NCI-H146 (cell line): ENCODE results near the gene FOXD1.
A peak's percentile ranks its signal among the peaks of the same experiment; 100 is the strongest.
"Not testable (repeated sequence)": the region's sequence is repeated elsewhere in the genome, so short reads cannot be mapped to it uniquely, and the experiment has no call there.

Source experiments
- DNase-seq: peaks from one replicate; lab custom pipeline; 2025; lab: John Stamatoyannopoulos, UW

The FOXD1 gene

DNA sequence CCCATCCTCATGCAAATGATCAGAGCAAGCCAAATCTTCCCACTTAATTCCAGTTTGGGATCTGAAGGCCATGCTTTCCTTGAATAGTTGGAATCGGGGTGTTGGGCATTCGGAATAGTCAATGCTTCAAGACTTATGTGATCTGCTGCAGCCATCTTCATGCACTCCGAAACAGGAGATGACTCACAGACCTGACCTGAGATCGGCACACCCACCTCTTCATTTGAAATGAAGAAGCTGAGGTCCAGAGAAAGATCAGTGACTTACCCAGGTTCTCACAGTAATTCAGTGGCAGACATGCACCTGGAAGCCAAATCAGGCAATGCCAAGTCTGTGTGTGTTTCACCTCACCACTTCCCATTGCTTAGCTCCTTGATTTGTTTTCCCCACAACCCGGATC lies 33.0 kb downstream of the FOXD1 start:
- no peak for DNase-seq

DNA sequence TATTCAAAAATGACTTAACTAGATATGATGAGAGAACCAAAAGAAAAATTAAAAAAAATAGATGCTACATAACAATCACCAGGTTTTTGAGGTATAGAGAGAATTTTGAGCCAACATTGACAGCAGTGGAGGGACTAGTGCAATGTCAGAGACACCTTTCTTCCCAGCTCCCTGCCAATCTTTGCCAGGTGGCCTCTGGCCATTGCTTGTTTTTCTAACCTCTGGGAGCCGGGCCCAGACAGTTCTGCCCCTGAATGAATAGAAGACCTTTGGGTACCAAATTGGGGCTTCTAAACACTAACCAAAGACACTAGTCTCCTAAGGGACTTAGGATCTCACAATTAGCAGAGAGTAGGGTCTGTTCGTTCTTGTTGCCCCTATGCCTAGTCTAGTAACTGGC lies 33.4 kb downstream of the FOXD1 start:
- DNase-seq, result no peak

DNA sequence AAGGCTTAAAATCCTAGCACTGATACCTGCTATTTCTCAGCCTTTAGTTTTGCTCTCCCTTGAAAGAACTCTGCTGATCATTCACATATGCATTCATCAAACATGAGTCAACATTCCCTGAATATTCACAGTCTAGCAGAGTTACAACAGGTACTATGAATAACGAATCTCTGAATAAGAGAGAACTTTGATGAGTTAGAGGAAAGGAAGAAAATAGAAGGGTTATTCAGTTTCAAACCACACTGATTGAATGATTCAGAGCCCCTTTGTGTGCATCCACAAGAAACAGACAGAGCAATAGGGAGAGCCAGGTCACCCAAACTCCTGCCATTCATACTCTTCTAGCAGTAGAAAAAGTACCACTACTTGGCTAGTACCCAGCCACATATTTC lies 36.0 kb downstream of the FOXD1 start:
- DNase-seq, result no peak

DNA sequence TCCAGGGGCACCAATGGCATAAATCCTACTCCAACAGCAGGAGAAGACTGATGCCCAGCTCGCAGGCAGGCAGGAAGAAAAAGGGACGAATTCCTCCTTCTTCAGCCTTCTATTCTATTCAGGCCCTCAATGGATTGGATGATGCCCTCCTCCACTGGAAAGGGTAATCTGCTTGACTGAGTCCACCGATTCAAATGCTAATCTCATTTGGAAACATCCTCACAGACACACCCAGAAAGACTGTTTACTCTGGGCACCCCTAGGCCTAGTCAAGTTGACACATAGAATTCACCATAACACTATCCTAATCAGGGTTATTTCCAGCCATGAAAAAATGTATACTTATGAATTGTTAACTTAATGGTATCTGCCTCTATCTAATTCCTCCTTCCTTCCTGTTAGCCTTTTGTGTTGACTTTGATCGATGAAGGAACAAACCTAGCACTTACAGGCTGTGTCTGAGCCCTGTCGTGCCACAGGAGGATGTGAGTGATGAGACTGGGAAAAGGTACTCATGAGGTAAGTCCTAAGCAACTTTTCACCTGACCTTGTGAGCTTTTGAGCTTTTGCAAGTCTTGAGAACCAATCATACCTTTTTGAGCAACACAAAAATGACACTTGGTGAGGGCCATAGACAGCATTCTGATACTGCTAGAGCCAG lies 36.5 kb downstream of the FOXD1 start:
- peak; percentile 9 for DNase-seq

DNA sequence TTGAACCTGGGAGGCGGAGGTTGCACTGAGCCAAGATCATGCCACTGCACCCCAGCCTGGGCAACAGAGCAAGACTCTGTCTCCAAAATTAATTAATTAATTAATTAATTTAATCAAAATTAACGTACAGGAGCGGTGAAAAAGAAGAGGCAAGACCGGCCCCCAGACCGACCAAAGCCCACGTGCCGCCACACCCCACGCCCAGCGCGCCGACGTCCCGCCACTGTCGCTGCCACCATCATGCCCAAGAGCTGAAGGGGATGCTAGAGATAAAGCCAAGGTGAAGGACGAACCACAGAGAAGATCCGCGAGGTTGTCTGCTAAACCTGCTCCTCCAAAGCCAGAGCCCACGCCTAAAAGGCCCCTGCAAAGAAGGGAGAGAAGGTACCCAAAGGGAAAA lies 38.6 kb downstream of the FOXD1 start:
- not testable (repeated sequence) for DNase-seq

DNA sequence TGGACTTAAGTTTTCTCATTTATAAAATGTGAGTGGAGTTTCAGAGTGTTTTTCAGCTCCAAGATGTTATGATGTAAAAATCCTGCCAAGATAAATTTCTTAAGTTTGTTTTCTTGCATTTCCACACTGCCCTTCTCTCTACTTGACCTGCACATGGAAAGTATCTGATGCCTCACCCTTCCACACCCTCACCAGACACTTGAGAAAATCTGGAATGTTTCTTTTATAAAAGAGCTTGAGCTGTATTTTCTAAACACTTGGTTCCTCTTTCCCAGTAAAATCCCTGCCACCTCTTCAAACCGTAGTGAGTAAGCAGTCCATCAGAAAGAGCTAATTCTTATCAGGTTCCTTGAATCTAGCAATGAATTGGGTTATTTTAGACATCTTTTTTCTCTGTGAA lies 42.9 kb downstream of the FOXD1 start:
- no peak for DNase-seq

DNA sequence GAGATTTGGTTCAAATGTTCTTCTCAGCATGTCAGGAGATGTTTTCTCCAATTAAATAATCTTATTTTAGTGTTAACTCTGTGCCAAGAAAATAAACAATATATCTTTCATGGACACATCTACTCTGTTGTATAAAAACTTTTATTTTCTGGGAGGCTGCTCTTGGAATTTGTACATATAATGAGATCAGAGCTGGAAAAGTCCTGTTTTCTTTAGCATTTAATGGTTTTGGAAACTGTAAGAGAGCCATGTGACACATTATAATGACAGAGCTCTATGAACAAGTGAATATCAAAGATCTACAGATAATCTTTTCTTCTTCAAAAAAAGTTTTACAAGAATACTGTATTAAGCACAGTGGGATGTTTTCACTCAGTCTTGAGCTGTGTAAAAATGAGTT lies 48.8 kb downstream of the FOXD1 start:
- DNase-seq, result no peak
